Measurements from ENCODE around the gene SLC22A4.

The SLC22A4 gene

GRCh38 chr5:132300577-132301343 is 6.6 kb downstream of the SLC22A4 start:
- no peak for DNase-seq

DNA sequence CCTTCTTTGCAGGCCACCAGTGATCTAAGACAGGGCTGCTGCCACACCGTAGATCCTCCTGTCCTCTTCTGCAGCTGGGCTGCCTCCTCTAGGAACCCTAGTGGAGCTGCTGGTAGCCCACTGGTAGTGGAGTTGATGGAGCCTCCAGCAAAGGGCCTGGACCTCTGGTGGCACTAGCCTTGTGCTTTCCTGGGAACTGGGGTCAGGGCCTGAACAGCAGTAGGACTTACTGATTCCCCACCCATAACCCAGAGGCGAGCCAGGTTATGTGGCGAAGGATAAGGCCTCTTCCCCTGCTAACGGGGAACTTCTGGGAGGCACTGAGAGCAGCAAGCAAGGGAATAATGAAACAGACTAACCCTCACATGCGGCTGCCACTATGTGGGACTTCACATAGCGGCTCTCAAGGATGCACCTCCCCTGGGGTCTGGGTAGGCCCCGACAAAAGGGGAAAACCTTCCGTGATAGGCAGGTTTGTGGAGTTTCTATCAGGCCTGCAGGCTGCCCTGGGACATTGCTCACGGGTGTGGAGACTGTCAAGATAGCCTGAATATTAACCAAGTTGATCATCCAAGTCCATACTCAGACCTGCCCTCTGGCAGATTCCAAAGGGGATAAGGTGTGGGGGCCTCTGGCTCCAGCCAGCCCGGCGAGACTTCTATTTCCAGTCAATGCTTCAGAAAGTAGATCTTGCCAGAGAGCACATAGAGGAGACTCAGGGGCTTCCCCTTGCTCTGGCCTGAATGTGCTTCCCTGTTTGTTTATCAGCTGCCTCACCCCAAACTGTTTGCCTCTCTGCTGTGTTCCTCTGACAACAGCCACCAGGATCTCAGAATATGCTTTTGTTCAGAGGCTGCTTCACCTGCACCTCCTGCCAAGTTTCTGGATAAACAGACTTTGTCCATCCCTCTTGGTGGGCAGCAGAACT is 7.4 kb downstream of the SLC22A4 start:
- no peak for DNase-seq

DNA sequence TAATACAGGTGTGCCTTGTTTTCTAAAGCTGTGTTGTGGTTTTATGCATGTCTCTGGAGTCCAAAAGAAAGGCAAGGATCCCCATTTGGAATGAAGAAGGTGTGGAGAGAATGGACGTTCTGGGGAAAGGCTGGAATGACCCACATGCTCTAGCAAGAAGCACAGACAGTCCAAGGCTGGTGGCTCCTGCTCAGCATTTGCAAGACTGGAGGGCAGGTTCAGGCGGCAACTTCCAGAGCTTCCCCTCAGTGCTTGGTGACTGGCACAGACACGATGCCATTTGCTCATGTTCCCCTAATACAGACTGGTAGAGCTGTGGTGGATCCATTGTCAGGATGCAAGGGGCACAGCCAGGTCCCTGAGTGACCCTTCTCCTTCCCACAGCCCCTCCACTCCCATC is 8.2 kb downstream of the SLC22A4 start:
- DNase-seq, result no peak

- no peak for DNase-seq
Observed at GRCh38 chr5:132303589-132303988, 9.4 kb downstream of the SLC22A4 start.

GRCh38 chr5:132305420-132305819 is 11.2 kb downstream of the SLC22A4 start:
- no peak for DNase-seq

DNA sequence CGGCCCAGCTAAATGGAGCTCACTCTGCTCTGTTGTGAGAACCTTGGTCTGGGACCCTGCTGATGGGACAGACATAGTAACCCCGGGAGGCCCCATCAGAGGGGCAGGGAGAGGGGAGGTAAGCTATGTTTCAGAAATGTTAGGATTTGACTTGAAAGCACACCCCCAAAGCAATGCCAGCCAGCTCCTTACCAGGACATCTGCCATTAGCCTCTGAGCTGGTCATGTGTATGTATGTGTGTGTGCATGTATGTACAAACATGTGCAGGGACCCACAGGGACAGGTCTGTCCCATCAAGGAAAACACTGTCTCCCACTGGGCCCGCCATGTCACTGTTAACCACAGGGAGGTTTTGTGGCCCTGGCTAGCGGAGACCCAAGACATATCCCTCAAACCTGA is 14.5 kb downstream of the SLC22A4 start:
- DNase-seq, result no peak

DNA sequence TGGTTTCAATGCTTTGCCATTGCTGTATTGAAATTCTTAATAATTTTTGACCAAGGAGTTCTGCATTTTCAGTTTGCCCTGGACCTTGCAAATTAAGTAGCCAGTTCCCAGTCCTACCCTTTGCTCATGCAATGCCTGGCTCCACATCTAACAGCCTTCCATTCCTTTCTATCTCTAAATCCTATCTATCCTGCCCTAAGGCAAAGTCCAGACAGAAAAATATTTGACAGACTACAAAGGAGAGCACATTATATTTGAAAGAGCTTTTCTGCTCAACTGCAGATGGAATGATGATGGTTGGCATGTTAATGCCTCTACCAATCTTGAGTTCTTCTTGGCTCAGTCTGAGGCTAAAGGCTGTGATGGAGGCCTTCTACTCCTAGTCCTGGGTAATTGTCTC is 15.5 kb downstream of the SLC22A4 start:
- no peak for DNase-seq

DNA sequence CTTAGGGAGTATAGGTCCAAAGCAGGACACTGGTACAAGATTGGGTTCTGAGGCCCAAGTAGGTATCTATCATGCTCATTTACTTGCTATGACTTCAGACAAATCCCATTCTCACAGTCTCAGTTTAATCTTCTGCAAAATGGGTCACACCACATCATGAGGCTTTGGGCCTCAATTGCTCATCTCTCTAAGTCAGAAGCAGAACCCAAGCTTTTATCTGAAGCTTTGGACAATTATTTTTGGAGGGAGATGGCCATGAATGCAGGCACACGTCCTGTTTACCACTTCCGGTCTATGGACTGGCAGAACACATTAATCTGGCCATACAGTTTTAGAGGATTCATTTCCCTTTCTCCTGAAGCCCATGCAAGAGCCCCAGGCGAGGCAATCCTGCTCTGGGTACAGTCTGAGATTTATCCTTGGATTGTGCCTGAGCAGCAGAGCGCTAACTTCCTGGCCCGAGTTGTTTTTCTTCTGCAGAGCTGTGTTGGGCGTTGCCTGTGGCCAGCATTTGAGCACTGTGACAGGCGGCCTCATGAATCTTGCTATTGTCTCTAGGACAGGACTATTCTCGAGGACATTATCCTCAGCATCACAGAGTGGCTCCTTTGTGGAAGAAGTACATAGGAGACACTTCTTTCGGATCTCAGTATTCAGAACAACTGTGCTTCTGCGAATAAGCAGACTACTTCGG is 16.1 kb downstream of the SLC22A4 start:
- no peak for DNase-seq

- DNase-seq, result no peak
Observed at GRCh38 chr5:132313366-132313765, 19.2 kb downstream of the SLC22A4 start.

DNA sequence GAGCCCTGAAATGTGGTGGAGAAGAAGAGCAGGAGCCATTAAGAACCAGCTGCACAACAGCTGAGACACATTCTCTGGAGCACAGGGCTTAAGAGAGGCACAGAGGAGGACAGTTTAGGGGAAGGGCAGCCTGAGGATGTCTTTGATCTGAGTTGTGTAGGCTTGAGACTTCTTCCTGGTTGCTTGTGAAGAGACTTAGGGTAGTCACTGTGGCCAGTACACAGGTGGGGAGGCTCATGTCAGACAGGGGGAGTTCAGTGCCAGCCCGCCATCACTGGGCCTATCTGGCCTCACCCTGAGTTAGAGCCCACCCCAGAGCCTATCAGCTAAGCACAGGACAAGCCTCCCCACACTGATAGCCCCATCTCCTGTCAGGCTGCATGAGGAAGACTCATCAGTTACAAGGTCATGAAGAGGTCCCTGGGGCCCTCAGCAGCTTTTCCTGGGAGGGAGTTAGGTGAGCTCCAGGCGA is 19.8 kb downstream of the SLC22A4 start:
- DNase-seq, result no peak

- DNase-seq, result no peak
Observed at GRCh38 chr5:132315529-132316067, 21.4 kb downstream of the SLC22A4 start.

- no peak for DNase-seq
Observed at GRCh38 chr5:132319975-132320374, 25.8 kb downstream of the SLC22A4 start.

DNA sequence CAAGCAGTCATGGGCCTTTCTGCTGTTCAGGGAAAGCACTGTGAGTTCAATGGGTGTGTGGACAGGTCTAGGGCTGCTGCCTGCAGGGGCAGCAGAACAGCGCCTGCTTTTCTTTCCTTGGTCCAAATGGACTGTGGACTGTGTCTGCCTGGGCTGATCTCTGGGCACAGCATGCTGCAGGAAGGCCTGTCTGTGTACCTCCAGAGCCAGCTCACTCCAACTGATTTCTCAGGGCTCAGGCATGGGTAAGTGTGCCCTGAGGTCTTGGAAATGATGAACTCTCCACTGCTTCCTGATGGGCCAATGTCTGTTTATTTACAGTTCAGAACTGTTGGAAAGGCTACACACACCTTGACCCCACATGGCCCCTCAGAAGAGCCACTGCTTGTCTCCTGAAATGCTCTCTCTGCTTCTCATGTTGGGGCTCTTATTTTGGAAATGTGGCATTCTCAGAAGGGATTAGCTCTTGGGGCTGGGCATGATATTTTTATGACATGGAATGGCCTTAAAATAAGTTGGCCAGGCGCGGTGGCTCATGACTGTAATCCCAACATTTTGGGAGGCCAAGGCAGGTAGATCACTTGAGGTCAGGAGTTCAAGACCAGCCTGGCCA is 27.0 kb downstream of the SLC22A4 start:
- no peak for DNase-seq

DNA sequence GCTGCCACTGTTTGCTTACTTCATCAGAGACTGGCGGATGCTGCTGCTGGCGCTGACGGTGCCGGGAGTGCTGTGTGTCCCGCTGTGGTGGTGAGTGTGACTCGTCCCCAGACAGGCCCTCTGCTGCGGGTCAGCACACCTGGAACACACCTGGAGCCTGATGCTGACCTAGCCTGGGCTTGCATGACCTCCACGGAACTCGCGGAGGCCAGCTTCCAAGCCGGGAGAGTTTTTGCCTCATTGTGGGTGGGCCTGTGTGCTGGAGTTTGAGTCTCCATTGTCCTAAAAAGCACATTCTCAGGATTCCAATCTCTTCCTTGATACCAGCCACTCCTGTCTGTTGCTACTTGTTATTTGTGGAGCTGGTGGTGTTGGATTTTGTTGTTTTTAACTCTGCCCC is 28.1 kb downstream of the SLC22A4 start:
- DNase-seq, result no peak

- no peak for DNase-seq
Observed at GRCh38 chr5:132323202-132323601, 29.0 kb downstream of the SLC22A4 start.

- no peak for DNase-seq
Observed at GRCh38 chr5:132325691-132326090, 31.5 kb downstream of the SLC22A4 start.

GRCh38 chr5:132327252-132327955 is 33.2 kb downstream of the SLC22A4 start:
- no peak for DNase-seq

GRCh38 chr5:132334812-132335211 is 40.6 kb downstream of the SLC22A4 start:
- DNase-seq, result no peak

- no peak for DNase-seq
Observed at GRCh38 chr5:132335402-132335801, 41.2 kb downstream of the SLC22A4 start.

- no peak for DNase-seq
Observed at GRCh38 chr5:132339502-132339901, 45.3 kb downstream of the SLC22A4 start.

GRCh38 chr5:132342291-132343180 is 48.3 kb downstream of the SLC22A4 start:
- DNase-seq, result no peak
